ENCODE measurements around the gene OOSP3.
"Not testable (repeated sequence)": the region's sequence is repeated elsewhere in the genome, so short reads cannot be mapped to it uniquely, and the experiment has no call there.

OOSP3 gene

GRCh38 chr11:59849551-59849950 is 29.0 kb upstream of the OOSP3 start:
- not testable (repeated sequence) for H3K36me3 ChIP-seq (ENCODE audit: control insufficient read depth, insufficient read depth, low read length); H3K9me3 ChIP-seq (ENCODE audit: control insufficient read depth, insufficient read depth, low read length); H3K27ac ChIP-seq (ENCODE audit: low read depth, low read length); H3K4me3 ChIP-seq (ENCODE audit: low read depth, low read length); H3K9ac ChIP-seq (ENCODE audit: low read depth, low read length); H3K27me3 ChIP-seq (ENCODE audit: control insufficient read depth, insufficient read depth, low read length)
- H3K4me1 ChIP-seq (ENCODE audit: control insufficient read depth, insufficient read depth, low read length): peaks cover 14% of the 10 kb centered on the region

DNA sequence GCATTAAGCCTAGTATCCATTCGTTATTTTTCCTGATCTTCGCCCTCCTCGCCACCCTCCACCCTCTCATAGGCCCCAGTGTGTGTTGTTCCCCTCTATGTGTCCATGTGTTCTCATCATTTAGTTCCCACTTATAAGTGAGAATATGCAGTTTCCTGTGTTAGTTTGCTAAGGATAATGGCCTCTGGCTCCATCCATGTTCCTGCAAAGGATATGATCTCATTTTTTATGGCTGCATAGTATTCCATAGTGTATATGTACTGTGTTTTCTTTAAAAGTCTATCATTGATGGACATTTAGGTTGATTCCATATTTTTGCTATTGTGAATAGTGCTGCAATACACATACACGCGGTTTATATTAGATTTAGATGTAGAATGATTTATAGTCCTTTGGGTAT is 27.2 kb upstream of the OOSP3 start:
- not testable (repeated sequence) for H3K4me1 ChIP-seq (ENCODE audit: control insufficient read depth, insufficient read depth, low read length); H3K27ac ChIP-seq (ENCODE audit: low read depth, low read length); H3K9ac ChIP-seq (ENCODE audit: low read depth, low read length); H3K36me3 ChIP-seq (ENCODE audit: control insufficient read depth, insufficient read depth, low read length); H3K9me3 ChIP-seq (ENCODE audit: control insufficient read depth, insufficient read depth, low read length); H3K27me3 ChIP-seq (ENCODE audit: control insufficient read depth, insufficient read depth, low read length); H3K4me3 ChIP-seq (ENCODE audit: low read depth, low read length)

DNA sequence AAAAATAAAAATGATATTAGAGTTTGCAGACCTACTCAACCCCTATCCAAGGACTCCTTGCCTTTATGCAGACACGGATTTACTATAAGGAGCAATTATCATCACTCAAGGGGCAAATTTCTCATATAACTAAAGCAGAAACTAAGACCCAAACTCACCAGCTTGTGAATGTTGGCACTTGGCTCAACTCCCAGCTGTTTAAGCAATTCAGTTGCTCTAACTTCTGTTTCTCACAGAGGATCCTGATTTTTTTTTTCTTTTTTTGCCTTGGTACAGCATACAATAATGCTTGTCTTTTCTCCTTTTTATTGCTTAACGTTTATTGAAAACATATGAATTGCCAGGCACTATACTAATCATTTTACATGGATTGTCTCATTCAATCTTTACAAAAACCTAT is 23.7 kb upstream of the OOSP3 start:
- Histone ChIP-seq H3K27me3 (ENCODE audit: control insufficient read depth, insufficient read depth, low read length) (no peaks in the 10 kb centered on the region), H3K4me3 (ENCODE audit: low read depth, low read length) (no peak overlapping the region), H3K27ac (ENCODE audit: low read depth, low read length) (no peak overlapping the region), H3K9ac (ENCODE audit: low read depth, low read length) (no peak overlapping the region), H3K36me3 (ENCODE audit: control insufficient read depth, insufficient read depth, low read length) (no peaks in the 10 kb centered on the region), H3K4me1 (ENCODE audit: control insufficient read depth, insufficient read depth, low read length) (peaks cover 12% of the 10 kb centered on the region; the same call in 1 of the 2 replicates), H3K9me3 (ENCODE audit: control insufficient read depth, insufficient read depth, low read length) (no peaks in the 10 kb centered on the region)

DNA sequence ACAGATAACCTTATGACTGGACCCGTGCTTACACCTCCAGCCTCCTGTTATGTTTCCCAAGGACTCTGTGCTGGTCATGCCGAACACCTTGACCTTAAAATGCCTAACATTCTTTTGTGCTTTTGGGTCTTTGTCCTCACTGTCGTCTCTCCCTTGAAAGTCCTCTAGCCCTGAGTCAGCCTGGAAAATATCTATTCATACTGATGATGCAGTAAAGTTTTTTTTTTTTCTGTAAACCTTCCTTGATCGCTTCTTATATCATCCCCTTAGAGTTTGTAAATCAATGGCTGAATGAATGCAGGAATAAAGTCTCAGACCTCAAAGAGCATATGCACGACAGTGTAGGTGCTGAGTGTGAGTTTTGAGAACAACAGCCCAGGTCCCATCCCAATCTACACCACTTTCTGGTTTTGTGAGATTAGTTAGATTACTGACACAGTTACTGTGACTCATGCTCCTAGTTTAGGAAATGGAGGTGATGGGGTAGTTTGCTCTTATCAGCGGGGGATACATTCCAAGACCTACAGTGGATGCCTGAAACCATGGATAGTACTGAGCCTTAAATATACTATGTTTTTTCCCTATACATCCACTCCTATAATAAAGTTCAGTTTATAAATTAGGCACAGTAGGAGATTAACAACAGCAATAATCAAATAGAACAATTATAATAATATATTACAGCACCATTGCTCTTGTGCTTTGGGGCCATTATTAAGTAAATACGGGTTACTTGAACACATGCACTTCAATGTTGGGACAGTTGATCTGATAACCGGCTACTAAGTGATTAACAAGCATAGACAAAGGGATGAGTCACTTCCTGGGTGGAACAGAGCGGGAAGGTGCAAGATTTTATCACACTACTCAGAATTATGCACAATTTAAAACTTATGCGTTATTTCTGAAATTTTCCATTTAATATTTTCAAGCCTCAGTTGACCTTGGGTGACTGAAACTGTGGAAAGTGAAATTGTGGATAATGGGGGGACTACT is 20.8 kb upstream of the OOSP3 start:
- Histone ChIP-seq H3K27me3 (ENCODE audit: control insufficient read depth, insufficient read depth, low read length) (no peaks in the 10 kb centered on the region), H3K36me3 (ENCODE audit: control insufficient read depth, insufficient read depth, low read length) (no peaks in the 10 kb centered on the region), H3K9me3 (ENCODE audit: control insufficient read depth, insufficient read depth, low read length) (no peaks in the 10 kb centered on the region), H3K4me3 (ENCODE audit: low read depth, low read length) (no peak overlapping the region), H3K9ac (ENCODE audit: low read depth, low read length) (no peak overlapping the region), H3K4me1 (ENCODE audit: control insufficient read depth, insufficient read depth, low read length) (peaks cover 12% of the 10 kb centered on the region; the same call in 1 of the 2 replicates), H3K27ac (ENCODE audit: low read depth, low read length) (peak overlapping the region; percentile 76)

- Histone ChIP-seq H3K27ac (ENCODE audit: low read depth, low read length) (no peak overlapping the region), H3K9me3 (ENCODE audit: control insufficient read depth, insufficient read depth, low read length) (no peaks in the 10 kb centered on the region), H3K27me3 (ENCODE audit: control insufficient read depth, insufficient read depth, low read length) (no peaks in the 10 kb centered on the region), H3K4me1 (ENCODE audit: control insufficient read depth, insufficient read depth, low read length) (peaks cover 10% of the 10 kb centered on the region; the same call in 1 of the 2 replicates), H3K36me3 (ENCODE audit: control insufficient read depth, insufficient read depth, low read length) (no peaks in the 10 kb centered on the region), H3K4me3 (ENCODE audit: low read depth, low read length) (no peak overlapping the region), H3K9ac (ENCODE audit: low read depth, low read length) (no peak overlapping the region)
Observed at GRCh38 chr11:59859673-59860072, 18.9 kb upstream of the OOSP3 start.

- no peak overlapping the region for H3K4me3 ChIP-seq (ENCODE audit: low read depth, low read length)
- no peaks in the 10 kb centered on the region for H3K36me3 ChIP-seq (ENCODE audit: control insufficient read depth, insufficient read depth, low read length)
- no peaks in the 10 kb centered on the region for H3K27me3 ChIP-seq (ENCODE audit: control insufficient read depth, insufficient read depth, low read length)
- peaks cover 8% of the 10 kb centered on the region; the same call in 1 of the 2 replicates for H3K4me1 ChIP-seq (ENCODE audit: control insufficient read depth, insufficient read depth, low read length)
- no peaks in the 10 kb centered on the region for H3K9me3 ChIP-seq (ENCODE audit: control insufficient read depth, insufficient read depth, low read length)
- no peak overlapping the region for H3K27ac ChIP-seq (ENCODE audit: low read depth, low read length)
- no peak overlapping the region for H3K9ac ChIP-seq (ENCODE audit: low read depth, low read length)
Observed at GRCh38 chr11:59862252-59862651, 16.3 kb upstream of the OOSP3 start.

GRCh38 chr11:59865031-59865430 is 13.6 kb upstream of the OOSP3 start:
- Histone ChIP-seq H3K4me1 (ENCODE audit: control insufficient read depth, insufficient read depth, low read length) (no peaks in the 10 kb centered on the region), H3K4me3 (ENCODE audit: low read depth, low read length) (no peak overlapping the region), H3K36me3 (ENCODE audit: control insufficient read depth, insufficient read depth, low read length) (no peaks in the 10 kb centered on the region), H3K9ac (ENCODE audit: low read depth, low read length) (no peak overlapping the region), H3K9me3 (ENCODE audit: control insufficient read depth, insufficient read depth, low read length) (no peaks in the 10 kb centered on the region), H3K27me3 (ENCODE audit: control insufficient read depth, insufficient read depth, low read length) (no peaks in the 10 kb centered on the region), H3K27ac (ENCODE audit: low read depth, low read length) (no peak overlapping the region)

- Histone ChIP-seq H3K36me3 (ENCODE audit: control insufficient read depth, insufficient read depth, low read length) (no peaks in the 10 kb centered on the region), H3K9ac (ENCODE audit: low read depth, low read length) (no peak within 1 kb of the TSS), H3K27me3 (ENCODE audit: control insufficient read depth, insufficient read depth, low read length) (no peaks in the 10 kb centered on the region), H3K4me3 (ENCODE audit: low read depth, low read length) (no peak within 1 kb of the TSS), H3K27ac (ENCODE audit: low read depth, low read length) (no peak within 1 kb of the TSS), H3K4me1 (ENCODE audit: control insufficient read depth, insufficient read depth, low read length) (no peaks in the 10 kb centered on the region), H3K9me3 (ENCODE audit: control insufficient read depth, insufficient read depth, low read length) (no peaks in the 10 kb centered on the region)
Observed at GRCh38 chr11:59866397-59866796, 12.2 kb upstream of the OOSP3 start, which contains the start of gene TCN1. Gene TCN1, minus strand, starts transcription at chr11:59866487. Its CDS starts 17 bp downstream, at chr11:59866470.

- H3K27me3 ChIP-seq (ENCODE audit: control insufficient read depth, insufficient read depth, low read length): no peaks in the 10 kb centered on the region
- H3K36me3 ChIP-seq (ENCODE audit: control insufficient read depth, insufficient read depth, low read length): no peaks in the 10 kb centered on the region
- H3K27ac ChIP-seq (ENCODE audit: low read depth, low read length): no peak overlapping the region
- no peak overlapping the region for H3K9ac ChIP-seq (ENCODE audit: low read depth, low read length)
- no peaks in the 10 kb centered on the region for H3K9me3 ChIP-seq (ENCODE audit: control insufficient read depth, insufficient read depth, low read length)
- no peak overlapping the region for H3K4me3 ChIP-seq (ENCODE audit: low read depth, low read length)
- H3K4me1 ChIP-seq (ENCODE audit: control insufficient read depth, insufficient read depth, low read length): no peaks in the 10 kb centered on the region
Observed at GRCh38 chr11:59866836-59867235, 11.7 kb upstream of the OOSP3 start.

DNA sequence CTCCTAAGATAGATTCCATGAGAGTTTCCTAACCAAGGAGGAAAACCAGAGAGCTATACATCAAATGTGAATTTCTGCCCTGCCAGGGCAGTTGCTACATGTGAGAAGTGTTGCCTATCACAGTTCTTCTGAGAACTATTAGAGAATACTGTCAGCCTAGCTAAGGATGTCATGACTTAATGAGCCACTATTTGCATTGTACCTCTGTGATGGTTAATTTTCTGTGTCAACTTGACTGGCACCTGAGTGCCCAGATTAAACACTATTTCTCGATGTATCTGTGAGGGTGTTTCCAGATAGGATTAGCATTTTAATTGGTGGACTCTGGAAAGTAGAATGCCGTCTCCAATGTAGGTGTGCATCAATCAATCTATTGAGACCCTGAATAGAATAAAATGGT is 10.6 kb upstream of the OOSP3 start:
- Histone ChIP-seq H3K9ac (ENCODE audit: low read depth, low read length) (no peak overlapping the region), H3K4me3 (ENCODE audit: low read depth, low read length) (no peak overlapping the region), H3K9me3 (ENCODE audit: control insufficient read depth, insufficient read depth, low read length) (no peaks in the 10 kb centered on the region), H3K4me1 (ENCODE audit: control insufficient read depth, insufficient read depth, low read length) (peaks cover 5% of the 10 kb centered on the region; the same call in 1 of the 2 replicates), H3K27me3 (ENCODE audit: control insufficient read depth, insufficient read depth, low read length) (no peaks in the 10 kb centered on the region), H3K27ac (ENCODE audit: low read depth, low read length) (no peak overlapping the region), H3K36me3 (ENCODE audit: control insufficient read depth, insufficient read depth, low read length) (no peaks in the 10 kb centered on the region)

GRCh38 chr11:59872076-59872475 is 6.5 kb upstream of the OOSP3 start:
- no peaks in the 10 kb centered on the region for H3K9me3 ChIP-seq (ENCODE audit: control insufficient read depth, insufficient read depth, low read length)
- no peaks in the 10 kb centered on the region for H3K36me3 ChIP-seq (ENCODE audit: control insufficient read depth, insufficient read depth, low read length)
- H3K27ac ChIP-seq (ENCODE audit: low read depth, low read length): no peak overlapping the region
- H3K4me1 ChIP-seq (ENCODE audit: control insufficient read depth, insufficient read depth, low read length): peaks cover 7% of the 10 kb centered on the region
- no peak overlapping the region for H3K4me3 ChIP-seq (ENCODE audit: low read depth, low read length)
- no peak overlapping the region for H3K9ac ChIP-seq (ENCODE audit: low read depth, low read length)
- H3K27me3 ChIP-seq (ENCODE audit: control insufficient read depth, insufficient read depth, low read length): no peaks in the 10 kb centered on the region

Measured in HUES48 (cell line).